Measurements from ENCODE around the gene MYO1G.

- TF ChIP-seq FOXA1 (IDR thresholded peaks at IDR 0.05) (no peak), CTCF (IDR thresholded peaks at IDR 0.05; ENCODE audit: low read depth, low read length, missing input control) (no peak), TAF1 (conservative IDR thresholded peaks at IDR 0.05) (no peak), MAX (IDR thresholded peaks at IDR 0.05) (no peak), ZBTB33 (IDR thresholded peaks at IDR 0.05) (no peak), HNF4G (IDR thresholded peaks at IDR 0.05) (no peak), REST (IDR thresholded peaks at IDR 0.05) (no peak), FOXA2 (IDR thresholded peaks at IDR 0.05) (no peak), EGR1 (IDR thresholded peaks at IDR 0.05; ENCODE audit: low read depth in 2 of 2) (no peak), ATF3 (IDR thresholded peaks at IDR 0.05) (no peak), SP1 (IDR thresholded peaks at IDR 0.05) (no peak), JUND (IDR thresholded peaks at IDR 0.05) (no peak)
Observed at GRCh38 chr7:44982970-44983369, 4.2 kb upstream of the MYO1G start.

All from liver (tissue), 3 donors.